GM12878 (cell line): ENCODE results near the gene SLU7. TPM values are rescaled to one million over a fixed set of nuclear protein-coding genes. Genes with fewer than 3 reads are reported as not detected.

ENCODE experiments used
- ATAC-seq: fragments of 200-7000 bp; cut with Tn5 transposase; 3 replicates; pipeline ENCODE4 v1.9.1; 2020; ENCODE audit warnings: mild to moderate bottlenecking, moderate library complexity
- BruUV-seq: library from RNA; stranded (reverse); fragments of 400-500 nt; replicated peaks from 2 replicates; lab custom pipeline; 2021; lab: Mats Ljungman, UMichigan
- CTCF ChIA-PET: fragments of 300-600 bp; sonication (Branson Sonifier 250); formaldehyde crosslinking; extraction: SDS; loops from one replicate; lab custom pipeline; 2021; ENCODE audit warnings: inconsistent platforms; lab: Yijun Ruan, JAX
- POLR2A ChIA-PET: fragments of 350-600 bp; formaldehyde crosslinking; extraction: SDS; loops from one replicate; lab custom pipeline; 2021; ENCODE audit warnings: inconsistent platforms; lab: Charles Lee
- RAD21 ChIA-PET: fragments of 300-600 bp; sonication (Branson Sonifier 250); formaldehyde crosslinking; loops from one replicate; lab custom pipeline; 2023; ENCODE audit warnings: antibody characterized with exemption; ENCODE audit not compliant: unreplicated experiment; lab: Charles Lee
- SMC1A ChIA-PET: fragments of 300-600 bp; sonication (Branson Sonifier 250); formaldehyde crosslinking; loops from one replicate; lab custom pipeline; 2023; ENCODE audit not compliant: unreplicated experiment, uncharacterized antibody; lab: Charles Lee
- DNase-seq: peaks from one replicate; pipeline ENCODE4 v3.0.0-alpha.2; 2011; ENCODE audit warnings: low read depth, low spot score
- FAIRE-seq: peaks from 3 replicates; lab custom pipeline; 2011; peaks lifted over from hg19 to GRCh38; lab: Jason Lieb, UNC
- H2AFZ ChIP-seq: 2 replicates; pipeline ENCODE4 v1.6.0; 2011; ENCODE audit warnings: low read depth, low read length, control low read depth; ENCODE audit not compliant: control insufficient read depth
- H3K27ac ChIP-seq: 2 replicates; pipeline ENCODE4 v1.5.1; 2011; ENCODE audit warnings: control low read depth; ENCODE audit not compliant: control insufficient read depth, insufficient read depth
- H3K27me3 ChIP-seq, 2 experiments: replicated peaks in 1 of 2; 2 replicates each; pipeline versions ENCODE4 v1.6.0 to v1.6.1; 2011; ENCODE audit warnings: low read length in 1 of 2; ENCODE audit not compliant: control insufficient read depth in 2 of 2, insufficient read depth in 2 of 2
- H3K36me3 ChIP-seq, 2 experiments: 2 replicates each; pipeline ENCODE4 v1.5.1; 2011; ENCODE audit warnings: low read length in 1 of 2; ENCODE audit not compliant: control insufficient read depth in 2 of 2, insufficient read depth in 2 of 2
- H3K4me1 ChIP-seq: 2 replicates; pipeline ENCODE4 v1.6.1; 2011; ENCODE audit warnings: mild to moderate bottlenecking, low read length, moderate library complexity, mixed read lengths; ENCODE audit not compliant: control insufficient read depth, insufficient read depth
- H3K4me2 ChIP-seq: 2 replicates; pipeline ENCODE4 v1.6.0; 2011; ENCODE audit warnings: control low read depth; ENCODE audit not compliant: control insufficient read depth, insufficient read depth
- H3K4me3 ChIP-seq: fragments of 200-600 bp; sonication (generic); 2 replicates; pipeline ENCODE4 v1.5.1; 2016
- H3K79me2 ChIP-seq: 2 replicates; pipeline ENCODE4 v1.6.0; 2011; ENCODE audit warnings: low read length; ENCODE audit not compliant: control insufficient read depth, insufficient read depth
- H3K9ac ChIP-seq: 2 replicates; pipeline ENCODE4 v1.8.0; 2011; ENCODE audit warnings: low read length, control low read depth, mixed read lengths; ENCODE audit not compliant: control insufficient read depth, insufficient read depth
- H3K9me3 ChIP-seq: replicated peaks from 3 replicates; pipeline ENCODE4 v1.5.1; 2011; ENCODE audit warnings: mild to moderate bottlenecking, low read length; ENCODE audit not compliant: control insufficient read depth, insufficient read depth
- H4K20me1 ChIP-seq: 2 replicates; pipeline ENCODE4 v1.6.0; 2011; ENCODE audit not compliant: control insufficient read depth, insufficient read depth
- JUND ChIP-seq: IDR thresholded peaks from 2 replicates; pipeline ENCODE4 v1.6.1; 2012; ENCODE audit warnings: low read depth, mild to moderate bottlenecking, low read length, improper control_type of control experiment, moderate library complexity
- MYB ChIP-seq: fragments of 150-350 bp; IDR thresholded peaks from 2 replicates; pipeline ENCODE4 v1.6.1; 2014; ENCODE audit warnings: mild to moderate bottlenecking, low read depth, low read length, borderline replicate concordance
- NR2C2 ChIP-seq: IDR thresholded peaks from 2 replicates; pipeline ENCODE4 v1.6.1; 2011; ENCODE audit warnings: borderline replicate concordance, low read depth; ENCODE audit not compliant: control insufficient read depth, insufficient read length
- RCOR1 ChIP-seq: conservative IDR thresholded peaks from 2 replicates; pipeline ENCODE4 v1.6.1; 2012; ENCODE audit warnings: low read depth, low read length, improper control_type of control experiment
- WGBS: methylation state at CpG from one replicate; pipeline ENCODE4 v1.1.6; 2016; ENCODE audit warnings: low lambda C conversion rate; ENCODE audit not compliant: insufficient replicate concordance, insufficient coverage; ENCODE audit errors: missing lambda C conversion rate; 5-methylcytosine and 5-hydroxymethylcytosine counted together
- in situ Hi-C: fragments of 300-500 bp; cut with MboI; formaldehyde crosslinking; loops from 9 replicates; pipeline ENCODE4 v1.14.3; 2018; ENCODE audit warnings: mixed read lengths
- intact Hi-C: fragments of 100-400 bp; cut with micrococcal nuclease; formaldehyde crosslinking; loops from one replicate; pipeline ENCODE4 v1.14.2; 2022; ENCODE audit not compliant: unreplicated experiment
- polyA plus RNA-seq, 11 experiments: library from polyadenylated mRNA; depleted of rRNA in 4 of 11; unstranded in 6 of 11; stranded (reverse) in 5 of 11; fragments of >200 nt; fragmentation: Nextera tagmentation in 4 of 11; fragmentation: Illumina TruSeq in 1 of 11; extraction: Ambion mirVana in 4 of 11; extraction: Trizol in 1 of 11; gene quantifications; 1 replicate in 1 of 11; 2 replicates in 10 of 11; pipeline versions ENCODE4 v1.2.1 to v1.2.3, GENCODE V29; 2011 to 2016; ENCODE audit warnings: inconsistent platforms in 2 of 11, missing spikeins in 2 of 11, low read depth in 1 of 11
- total RNA-seq, 4 experiments: library from RNA; depleted of rRNA in 3 of 4; stranded (reverse); fragments of >200 nt in 3 of 4; fragmentation: Illumina TruSeq in 1 of 4; extraction: Trizol in 1 of 4; gene quantifications; 2 replicates each; pipeline versions ENCODE4 v1.2.1 to v1.2.3, GENCODE V29; 2013 to 2021

Gene SLU7
- total and polyA plus RNA-seq, 10 of the 15 experiments (the other 5 are each of a cell fraction or from before 2014, with no cell fraction given), result 32.7 to 55.2 (median 46.6) TPM

- Histone ChIP-seq H3K27ac (no peak overlapping the region), H2AFZ (no peak overlapping the region; the same call in 1 of the 2 replicates), H3K79me2 (peaks cover 23% of the 10 kb centered on the region), H3K36me3 (no peaks in the 10 kb centered on the region), H3K4me3 (no peak overlapping the region), H3K4me1 (peaks cover 38% of the 10 kb centered on the region), H3K9ac (no peak overlapping the region), H3K4me2 (no peak overlapping the region), H3K9me3 (no peaks in the 10 kb centered on the region), H3K27me3 (no peaks in the 10 kb centered on the region), H4K20me1 (no peaks in the 10 kb centered on the region)
- SMC1A ChIA-PET, result interaction anchor here (0.6 to 4.7 kb wide), 10 partner anchors 12 to 385 kb away, joined by 3 to 61 read pairs (median 4); partner anchors contain the start of genes PTTG1 and SLU7
- 0% methylated on average over 1 of the region's 1 CpG for WGBS
- intact Hi-C loops, result loop anchor here (5.0 to 10.0 kb wide), 5 partner anchors 209 to 1097 kb away; no protein-coding TSS in a partner anchor
- CTCF ChIA-PET, result interaction anchor here (1.0 to 2.4 kb wide), 4 partner anchors 11 to 72 kb away, joined by 3 to 10 read pairs (median 7); no protein-coding TSS in a partner anchor
- ATAC-seq (no peak), DNase-seq (no peak), FAIRE-seq (no peak)
- TF ChIP-seq RCOR1 (no peak), MYB (no peak), NR2C2 (no peak), JUND (no peak)
- RAD21 ChIA-PET, result interaction anchor here (0.7 to 3.5 kb wide), 10 partner anchors 10 to 72 kb away, joined by 3 to 32 read pairs (median 4); partner anchors contain the start of genes PTTG1 and SLU7
- no TSS peak for BruUV-seq
- POLR2A ChIA-PET, result interaction anchor here (0.6 to 1.4 kb wide), 6 partner anchors 11 to 34 kb away, joined by 4 to 15 read pairs (median 8); partner anchors contain the start of genes PTTG1 and SLU7
- in situ Hi-C loops, result loop anchor here (5.0 to 10.0 kb wide), 3 partner anchors 42 to 1109 kb away; partner anchors contain the start of gene GABRB2
These were observed 16.7 kb upstream of the SLU7 start for GRCh38 chr5:160435532-160435931.
